Activated CD4-positive, alpha-beta T cell treated with anti-CD3 and anti-CD28 coated beads for 36 hours (primary cell): Measurements from ENCODE around the gene TGFBRAP1. TPM values are rescaled to one million over a fixed set of nuclear protein-coding genes. Genes with fewer than 3 reads are reported as not detected.

Source experiments
- ATAC-seq: fragments of 200-7000 bp; cut with Tn5 transposase; one replicate; pipeline ENCODE4 v1.10.0; 2021; ENCODE audit warnings: mild to moderate bottlenecking, moderate library complexity
- CTCF ChIA-PET: fragments of 350-600 bp; sonication (Branson Sonifier 250); formaldehyde crosslinking; loops from one replicate; lab custom pipeline; 2021; ENCODE audit warnings: antibody characterized with exemption; lab: Charles Lee
- POLR2A ChIA-PET: fragments of 350-600 bp; sonication (Branson Sonifier 250); formaldehyde crosslinking; loops from one replicate; lab custom pipeline; 2021; ENCODE audit warnings: antibody characterized with exemption, inconsistent platforms; lab: Charles Lee
- DNase-seq: peaks from one replicate; pipeline ENCODE4 v3.0.0-alpha.2; 2020
- H3K27ac Mint-ChIP-seq: one replicate; pipeline ENCODE4 v1.8.0; 2021; ENCODE audit warnings: mixed read lengths
- H3K27me3 Mint-ChIP-seq: one replicate; pipeline ENCODE4 v1.8.0; 2021; ENCODE audit warnings: mixed read lengths
- H3K36me3 Mint-ChIP-seq: one replicate; pipeline ENCODE4 v1.8.0; 2021; ENCODE audit warnings: low read depth, mixed read lengths
- H3K4me1 Mint-ChIP-seq: one replicate; pipeline ENCODE4 v1.8.0; 2021; ENCODE audit warnings: mixed read lengths
- H3K4me3 Mint-ChIP-seq: one replicate; pipeline ENCODE4 v1.8.0; 2021; ENCODE audit warnings: mild to moderate bottlenecking, moderate library complexity, mixed read lengths
- H3K9me3 Mint-ChIP-seq: one replicate; pipeline ENCODE4 v1.8.0; 2021; ENCODE audit warnings: low read depth, mixed read lengths
- intact Hi-C, 2 experiments: fragments of 100-400 bp; cut with DNase I in 1 of 2; cut with micrococcal nuclease in 1 of 2; formaldehyde crosslinking; loops; one replicate each; pipeline versions ENCODE4 v1.14.2 to v1.15.1; 2022 to 2024; cut with DNase I, micrococcal nuclease
- total RNA-seq, 2 experiments: library from RNA; stranded (reverse); gene quantifications; one replicate each; pipeline ENCODE4 v1.2.3, GENCODE V29; 2021

The TGFBRAP1 gene
- total RNA-seq, 2 experiments from 2014 or later = 20.0 to 20.6 TPM

- intact Hi-C loops = no loop called here
- H3K9me3 Mint-ChIP-seq = no peaks in the 10 kb centered on the region
- peaks cover 58% of the 10 kb centered on the region for H3K36me3 Mint-ChIP-seq
- ATAC-seq = no peak
- ChIA-PET CTCF (interaction anchor here (1.6 kb wide), 1 partner anchor 16 kb away, joined by 4 read pairs; no protein-coding TSS in a partner anchor), POLR2A (no interaction called here)
- no peaks in the 10 kb centered on the region for H3K4me1 Mint-ChIP-seq
- no peak overlapping the region for H3K27ac Mint-ChIP-seq
- H3K27me3 Mint-ChIP-seq = no peaks in the 10 kb centered on the region
- DNase-seq = no peak
- no peak overlapping the region for H3K4me3 Mint-ChIP-seq
Measured at GRCh38 chr2:105272176-105272575, 57.4 kb downstream of the TGFBRAP1 start.

GRCh38 chr2:105271393-105272045 lies 58.0 kb downstream of the TGFBRAP1 start:
- Mint-ChIP-seq H3K36me3 (peaks cover 56% of the 10 kb centered on the region), H3K27me3 (no peaks in the 10 kb centered on the region), H3K9me3 (no peaks in the 10 kb centered on the region), H3K4me3 (no peak overlapping the region), H3K27ac (no peak overlapping the region), H3K4me1 (no peaks in the 10 kb centered on the region)
- DNase-seq (no peak), ATAC-seq (no peak)
- ChIA-PET CTCF (interaction anchor here (1.6 kb wide), 1 partner anchor 16 kb away, joined by 4 read pairs; no protein-coding TSS in a partner anchor), POLR2A (no interaction called here)
- intact Hi-C loops = no loop called here

- Mint-ChIP-seq H3K4me1 (no peaks in the 10 kb centered on the region), H3K36me3 (peaks cover 61% of the 10 kb centered on the region), H3K9me3 (no peaks in the 10 kb centered on the region), H3K27ac (no peak overlapping the region), H3K27me3 (no peaks in the 10 kb centered on the region), H3K4me3 (no peak overlapping the region)
- DNase-seq (no peak), ATAC-seq (no peak)
- intact Hi-C loops = no loop called here
- ChIA-PET CTCF (interaction anchor here (0.8 to 0.9 kb wide), 2 partner anchors 32 to 657 kb away, joined by 3 read pairs; no protein-coding TSS in a partner anchor), POLR2A (no interaction called here)
Measured at GRCh38 chr2:105269426-105269825, 60.1 kb downstream of the TGFBRAP1 start.

- no peaks in the 10 kb centered on the region for H3K4me1 Mint-ChIP-seq
- peaks cover 29% of the 10 kb centered on the region for H3K36me3 Mint-ChIP-seq
- ATAC-seq (no peak), DNase-seq (no peak)
- H3K9me3 Mint-ChIP-seq = no peaks in the 10 kb centered on the region
- intact Hi-C loops = no loop called here
- no peak overlapping the region for H3K4me3 Mint-ChIP-seq
- ChIA-PET POLR2A (no interaction called here), CTCF (no interaction called here)
- no peaks in the 10 kb centered on the region for H3K27me3 Mint-ChIP-seq
- H3K27ac Mint-ChIP-seq = no peak overlapping the region
Measured at GRCh38 chr2:105262651-105263091, 66.9 kb downstream of the TGFBRAP1 start.

GRCh38 chr2:105261061-105261460 lies 68.5 kb downstream of the TGFBRAP1 start:
- H3K27ac Mint-ChIP-seq = no peak overlapping the region
- no peak overlapping the region for H3K4me3 Mint-ChIP-seq
- intact Hi-C loops = no loop called here
- ChIA-PET CTCF (interaction anchor here (0.6 kb wide), 1 partner anchor 30 kb away, joined by 3 read pairs; no protein-coding TSS in a partner anchor), POLR2A (no interaction called here)
- H3K36me3 Mint-ChIP-seq = peaks cover 18% of the 10 kb centered on the region
- H3K9me3 Mint-ChIP-seq = no peaks in the 10 kb centered on the region
- ATAC-seq = no peak
- DNase-seq = no peak
- H3K4me1 Mint-ChIP-seq = no peaks in the 10 kb centered on the region
- peaks cover 2% of the 10 kb centered on the region for H3K27me3 Mint-ChIP-seq

GRCh38 chr2:105258835-105259350 lies 70.6 kb downstream of the TGFBRAP1 start:
- DNase-seq = no peak
- H3K27ac Mint-ChIP-seq = no peak overlapping the region

GRCh38 chr2:105257981-105258380 lies 71.6 kb downstream of the TGFBRAP1 start:
- Mint-ChIP-seq H3K36me3 (peaks cover 3% of the 10 kb centered on the region), H3K27ac (no peak overlapping the region), H3K4me3 (no peak overlapping the region), H3K9me3 (no peaks in the 10 kb centered on the region), H3K4me1 (no peaks in the 10 kb centered on the region), H3K27me3 (peaks cover 2% of the 10 kb centered on the region)
- intact Hi-C loops = no loop called here
- ATAC-seq (no peak), DNase-seq (no peak)
- CTCF ChIA-PET = interaction anchor here (0.7 kb wide), 1 partner anchor 38 kb away, joined by 3 read pairs; no protein-coding TSS in a partner anchor
- POLR2A ChIA-PET = no interaction called here

More at GRCh38 chr2:105258835-105259350, 70.6 kb downstream of the TGFBRAP1 start:
- H3K4me1 Mint-ChIP-seq = no peaks in the 10 kb centered on the region
- H3K9me3 Mint-ChIP-seq = no peaks in the 10 kb centered on the region
- ChIA-PET CTCF (interaction anchor here (1.4 kb wide), 1 partner anchor 20 kb away, joined by 3 read pairs; no protein-coding TSS in a partner anchor), POLR2A (no interaction called here)
- intact Hi-C loops = no loop called here
- peaks cover 2% of the 10 kb centered on the region for H3K27me3 Mint-ChIP-seq
- no peak for ATAC-seq
- H3K36me3 Mint-ChIP-seq = peaks cover 6% of the 10 kb centered on the region
- H3K4me3 Mint-ChIP-seq = no peak overlapping the region

GRCh38 chr2:105256431-105257047 lies 73.0 kb downstream of the TGFBRAP1 start:
- ChIA-PET POLR2A (interaction anchor here (0.6 kb wide), 1 partner anchor 247 kb away, joined by 3 read pairs; no protein-coding TSS in a partner anchor), CTCF (no interaction called here)
- H3K9me3 Mint-ChIP-seq = no peaks in the 10 kb centered on the region
- ATAC-seq (no peak), DNase-seq (no peak)
- no peaks in the 10 kb centered on the region for H3K36me3 Mint-ChIP-seq
- H3K27me3 Mint-ChIP-seq = peaks cover 2% of the 10 kb centered on the region
- no peaks in the 10 kb centered on the region for H3K4me1 Mint-ChIP-seq
- no peak overlapping the region for H3K4me3 Mint-ChIP-seq
- no peak overlapping the region for H3K27ac Mint-ChIP-seq
- intact Hi-C loops = no loop called here

- CTCF ChIA-PET = no interaction called here
- peaks cover 2% of the 10 kb centered on the region for H3K27me3 Mint-ChIP-seq
Measured at GRCh38 chr2:105255979-105256378, 73.6 kb downstream of the TGFBRAP1 start.

GRCh38 chr2:105254531-105255210 lies 74.9 kb downstream of the TGFBRAP1 start:
- no peaks in the 10 kb centered on the region for H3K4me1 Mint-ChIP-seq
- intact Hi-C loops = no loop called here
- H3K27ac Mint-ChIP-seq = no peak overlapping the region
- H3K9me3 Mint-ChIP-seq = no peaks in the 10 kb centered on the region
- ChIA-PET CTCF (interaction anchor here (1.9 kb wide), 1 partner anchor 16 kb away, joined by 9 read pairs; no protein-coding TSS in a partner anchor), POLR2A (no interaction called here)
- peaks cover 2% of the 10 kb centered on the region for H3K27me3 Mint-ChIP-seq
- H3K4me3 Mint-ChIP-seq = no peak overlapping the region
- DNase-seq (no peak), ATAC-seq (no peak)
- H3K36me3 Mint-ChIP-seq = no peaks in the 10 kb centered on the region

More at GRCh38 chr2:105255979-105256378, 73.6 kb downstream of the TGFBRAP1 start:
- intact Hi-C loops = no loop called here
- no peak for ATAC-seq
- Mint-ChIP-seq H3K9me3 (no peaks in the 10 kb centered on the region), H3K4me3 (no peak overlapping the region), H3K27ac (no peak overlapping the region), H3K4me1 (no peaks in the 10 kb centered on the region), H3K36me3 (no peaks in the 10 kb centered on the region)
- POLR2A ChIA-PET = interaction anchor here (0.6 kb wide), 1 partner anchor 247 kb away, joined by 3 read pairs; no protein-coding TSS in a partner anchor
- no peak for DNase-seq

- ChIA-PET POLR2A (no interaction called here), CTCF (no interaction called here)
- intact Hi-C loops = no loop called here
- Mint-ChIP-seq H3K4me1 (no peaks in the 10 kb centered on the region), H3K27me3 (peaks cover under 1% of the 10 kb centered on the region), H3K4me3 (no peak overlapping the region), H3K9me3 (no peaks in the 10 kb centered on the region), H3K36me3 (no peaks in the 10 kb centered on the region), H3K27ac (no peak overlapping the region)
- no peak for DNase-seq
- ATAC-seq = no peak
Measured at GRCh38 chr2:105252271-105252670, 77.3 kb downstream of the TGFBRAP1 start.
